Measurements from ENCODE around the gene ACAP3.
A peak's percentile ranks its signal among the peaks of the same experiment; 100 is the strongest.
"Not testable (repeated sequence)": the region's sequence is repeated elsewhere in the genome, so short reads cannot be mapped to it uniquely, and the experiment has no call there.

ACAP3 gene

DNA sequence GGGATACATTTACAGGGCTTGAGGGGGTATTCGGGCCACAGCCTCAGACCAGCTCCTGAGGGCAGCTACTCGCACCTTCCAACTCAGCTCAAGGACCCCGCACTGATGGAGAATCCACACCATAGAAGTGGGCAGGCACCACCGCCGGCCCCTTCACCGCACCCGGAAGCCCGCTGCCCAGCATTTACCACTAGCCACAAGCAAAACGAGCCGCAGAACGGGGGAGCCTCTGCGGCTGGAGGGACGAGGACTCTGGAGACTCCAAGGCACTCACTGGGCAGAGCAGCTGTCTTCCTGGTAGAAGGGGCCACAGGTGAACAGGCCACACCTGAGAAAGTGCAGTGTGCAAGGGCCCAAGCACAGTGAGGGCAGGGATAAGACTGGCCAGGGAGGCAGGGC lies 39.4 kb downstream of the ACAP3 start:
- no peak for DNase-seq (ENCODE audit: low read depth in 2 of 2, low spot score in 1 of 2)

DNA sequence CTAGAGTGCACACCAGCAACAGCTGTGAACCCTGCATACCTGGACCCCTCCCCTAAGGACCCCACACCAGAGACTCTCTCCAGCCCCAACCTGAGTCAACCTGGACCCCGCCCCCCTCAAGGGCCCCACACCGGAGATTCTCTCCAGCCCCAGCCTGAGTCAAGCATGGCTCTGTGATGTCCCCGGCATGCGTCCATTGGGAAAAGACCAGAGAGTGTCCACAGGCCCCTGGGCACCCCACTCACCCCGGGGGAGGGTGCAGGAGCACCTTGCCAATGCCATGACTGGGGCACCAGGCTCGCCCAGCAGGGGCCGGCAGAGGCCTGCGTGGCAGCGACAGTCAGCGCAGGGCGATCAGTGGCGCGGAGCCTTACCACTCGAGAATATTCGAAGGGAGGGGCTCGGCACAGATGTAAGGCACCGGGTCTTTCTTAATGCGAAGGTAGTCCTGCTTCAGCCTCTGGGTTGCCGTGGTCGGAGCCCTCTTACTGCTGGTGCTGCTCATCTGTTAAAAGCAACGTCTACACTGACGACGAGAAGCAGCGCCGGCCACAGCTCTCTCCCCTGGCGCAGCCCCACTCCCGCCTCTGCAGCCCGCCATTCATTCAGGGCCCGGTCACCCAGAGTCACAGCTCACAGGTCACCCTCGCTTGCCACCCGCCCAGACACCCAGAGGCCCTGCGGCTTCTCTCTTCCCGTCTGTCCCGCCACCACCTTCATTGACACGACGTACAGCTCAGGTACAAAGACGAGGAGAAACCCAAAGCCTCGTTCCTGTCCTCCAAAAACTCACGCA lies 40.0 kb downstream of the ACAP3 start:
- no peak for DNase-seq (ENCODE audit: low read depth in 2 of 2, low spot score in 1 of 2)

DNA sequence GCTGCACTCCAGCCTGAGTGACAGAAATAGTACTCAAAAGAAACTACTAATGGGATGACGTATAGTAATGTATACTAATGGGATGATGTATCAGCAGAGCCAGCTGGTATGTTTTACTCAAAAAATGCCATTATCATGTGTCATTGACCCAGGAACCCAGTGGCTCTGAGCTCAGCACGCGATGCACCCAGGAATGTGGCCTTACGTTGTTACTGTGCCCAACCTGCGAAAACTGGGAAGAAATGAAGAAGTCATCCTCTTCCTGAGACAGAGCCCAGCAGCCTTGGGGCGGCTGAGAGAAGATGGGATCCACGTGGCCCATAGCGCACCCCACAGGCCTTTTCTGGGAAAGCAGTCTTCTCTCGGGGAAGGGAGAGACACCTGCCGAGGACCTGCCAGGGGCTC lies 42.9 kb downstream of the ACAP3 start:
- no peak for DNase-seq (ENCODE audit: low read depth in 2 of 2, low spot score in 1 of 2)

GRCh38 chr1:1264026-1264425 lies 43.7 kb downstream of the ACAP3 start:
- no peak for DNase-seq (ENCODE audit: low read depth in 2 of 2, low spot score in 1 of 2)

DNA sequence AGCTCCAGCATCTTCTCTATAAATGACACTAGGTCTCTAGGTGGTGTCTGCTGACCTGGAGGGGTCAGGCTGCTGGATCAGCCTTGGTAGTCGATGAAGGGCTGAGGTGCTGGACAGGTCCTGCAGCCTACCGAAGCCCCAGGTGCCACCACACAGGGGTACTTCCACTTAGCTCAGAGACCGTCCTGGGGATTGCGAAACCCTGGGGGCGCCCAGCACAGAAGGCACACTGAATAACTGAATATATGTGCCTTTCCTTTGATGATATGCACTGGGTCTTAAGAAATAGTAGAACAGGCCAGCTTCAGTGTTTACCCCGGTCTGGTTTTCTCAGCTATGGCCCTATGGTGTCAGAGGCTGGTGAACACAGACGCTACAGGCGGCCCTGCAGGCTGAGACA lies 45.0 kb downstream of the ACAP3 start:
- no peak for DNase-seq (ENCODE audit: low read depth in 2 of 2, low spot score in 1 of 2)

- no peak for DNase-seq (ENCODE audit: low read depth in 2 of 2, low spot score in 1 of 2)
Observed at GRCh38 chr1:1262071-1262470, 45.7 kb downstream of the ACAP3 start.

GRCh38 chr1:1260843-1261560 lies 46.7 kb downstream of the ACAP3 start:
- no peak for DNase-seq (ENCODE audit: low read depth in 2 of 2, low spot score in 1 of 2)

DNA sequence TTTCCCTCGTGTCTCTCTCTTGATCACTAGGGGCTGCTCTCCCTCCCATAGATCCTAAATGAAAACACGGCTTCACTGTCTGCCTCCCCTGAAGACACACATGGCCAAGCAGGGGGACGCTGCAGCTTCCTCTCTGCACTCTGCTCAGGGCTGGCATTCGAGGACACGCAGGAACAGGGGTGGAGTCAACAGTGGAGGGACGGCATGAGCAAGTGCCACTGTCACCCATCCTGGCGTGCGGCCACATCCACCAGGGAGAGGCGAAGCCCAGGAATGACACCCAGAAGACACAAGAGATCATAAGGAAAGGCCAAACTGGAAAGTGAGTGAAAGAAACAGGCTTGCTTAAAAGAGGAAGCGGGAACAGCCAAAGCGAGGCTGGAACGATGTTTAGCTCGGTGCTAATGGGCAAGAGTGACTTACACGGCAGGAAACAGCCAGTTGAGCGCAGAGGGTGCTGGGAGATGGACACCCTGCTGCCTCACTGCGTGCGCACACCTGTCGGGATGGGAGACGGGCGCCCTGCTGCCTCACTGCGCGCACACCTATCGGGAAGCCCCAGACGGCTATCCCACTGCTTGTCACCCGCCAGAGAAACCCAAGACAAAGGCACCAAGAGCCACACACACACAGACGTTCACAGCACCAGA lies 47.7 kb downstream of the ACAP3 start:
- DNase-seq (ENCODE audit: low read depth in 2 of 2, low spot score in 1 of 2): no peak

GRCh38 chr1:1259540-1259939 lies 48.2 kb downstream of the ACAP3 start:
- no peak for DNase-seq (ENCODE audit: low read depth in 2 of 2, low spot score in 1 of 2)

- DNase-seq (ENCODE audit: low read depth in 2 of 2, low spot score in 1 of 2): no peak
Observed at GRCh38 chr1:1259119-1259488, 48.6 kb downstream of the ACAP3 start.

DNA sequence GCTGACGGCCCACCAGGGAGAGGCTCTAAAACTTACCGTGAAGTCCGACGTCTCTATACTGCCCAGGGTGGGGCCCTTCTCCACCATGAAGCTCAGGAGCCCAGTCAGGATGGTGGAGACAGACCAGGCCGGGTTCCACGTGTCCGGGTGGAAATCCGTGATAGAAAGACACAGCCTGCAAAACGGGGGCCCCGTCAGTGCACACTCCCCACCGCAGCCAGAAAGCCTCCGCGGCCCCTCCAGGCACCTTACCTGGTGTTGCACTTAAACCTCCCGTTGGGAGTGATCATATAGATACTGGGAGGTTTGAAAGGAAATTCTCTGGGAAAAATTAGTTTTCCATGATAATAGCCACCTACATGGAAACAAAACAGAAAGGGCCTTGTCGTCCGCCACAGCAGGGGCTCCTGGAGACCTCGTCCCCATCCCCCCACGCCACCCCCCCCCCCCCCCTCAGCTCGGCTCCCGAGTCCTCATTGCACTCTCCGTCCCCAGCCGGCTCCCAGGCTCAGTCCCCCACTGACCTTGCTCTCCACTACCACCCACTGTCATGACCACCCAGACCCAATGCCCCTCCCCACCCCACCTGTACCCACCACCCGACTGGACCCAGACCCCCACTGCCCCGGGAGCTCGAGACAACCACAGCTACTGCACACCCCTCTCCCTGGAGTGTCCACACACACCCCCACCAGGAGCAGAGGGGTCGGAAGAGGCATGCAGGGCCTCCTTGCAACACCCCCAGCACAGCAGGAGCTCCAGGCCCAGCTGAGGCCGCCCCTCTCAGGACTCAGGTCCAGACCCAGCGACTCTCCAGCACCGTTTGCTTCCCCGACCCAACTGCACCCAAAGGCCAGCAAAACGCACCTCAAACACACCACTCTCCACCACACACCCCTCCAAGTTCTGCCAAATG lies 50.5 kb downstream of the ACAP3 start:
- no peak for DNase-seq (ENCODE audit: low read depth in 2 of 2, low spot score in 1 of 2)

DNA sequence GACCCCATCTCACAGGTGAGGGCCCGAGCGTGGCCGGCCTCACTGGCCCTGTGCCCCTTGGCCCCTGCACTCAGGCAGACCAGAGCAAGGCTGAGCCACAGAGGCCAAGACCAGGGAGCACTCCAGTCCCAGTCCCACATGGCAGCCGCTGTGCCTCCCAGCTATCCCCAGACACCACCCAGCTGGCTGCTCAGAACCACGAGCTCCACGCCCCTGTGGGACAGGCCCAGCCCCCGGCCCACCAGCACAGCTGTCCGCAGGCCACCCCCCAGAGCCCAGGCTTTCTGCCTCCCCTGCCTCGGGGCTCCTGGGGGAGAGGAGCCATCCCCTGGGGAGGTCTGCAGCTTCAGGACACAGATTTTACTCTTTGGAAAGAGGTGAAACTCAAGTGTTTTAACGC lies 52.1 kb downstream of the ACAP3 start:
- DNase-seq (ENCODE audit: low read depth in 2 of 2, low spot score in 1 of 2): no peak

DNA sequence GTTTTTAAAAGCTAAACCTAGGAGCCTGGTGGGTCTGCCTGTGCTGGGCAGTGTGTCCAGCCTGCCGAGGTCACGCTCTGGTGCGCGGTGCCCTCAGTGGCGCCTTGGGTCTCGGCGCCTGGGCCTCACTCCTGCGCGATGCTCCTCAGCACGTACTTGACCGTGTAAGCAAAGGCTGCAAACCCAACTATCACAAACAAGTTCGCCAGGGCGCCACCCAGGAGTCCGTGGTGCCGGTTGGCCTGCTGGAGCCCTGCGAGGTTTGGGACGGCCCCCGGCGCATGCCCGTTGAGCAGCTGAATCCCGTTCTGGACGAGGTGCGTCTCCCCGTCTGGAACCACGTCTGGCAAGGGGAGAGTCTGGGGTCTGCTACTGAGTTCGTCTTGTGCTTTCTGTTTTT lies 52.7 kb downstream of the ACAP3 start:
- no peak for DNase-seq (ENCODE audit: low read depth in 2 of 2, low spot score in 1 of 2)

GRCh38 chr1:1254667-1254998 lies 53.1 kb downstream of the ACAP3 start:
- no peak for DNase-seq (ENCODE audit: low read depth in 2 of 2, low spot score in 1 of 2)

DNA sequence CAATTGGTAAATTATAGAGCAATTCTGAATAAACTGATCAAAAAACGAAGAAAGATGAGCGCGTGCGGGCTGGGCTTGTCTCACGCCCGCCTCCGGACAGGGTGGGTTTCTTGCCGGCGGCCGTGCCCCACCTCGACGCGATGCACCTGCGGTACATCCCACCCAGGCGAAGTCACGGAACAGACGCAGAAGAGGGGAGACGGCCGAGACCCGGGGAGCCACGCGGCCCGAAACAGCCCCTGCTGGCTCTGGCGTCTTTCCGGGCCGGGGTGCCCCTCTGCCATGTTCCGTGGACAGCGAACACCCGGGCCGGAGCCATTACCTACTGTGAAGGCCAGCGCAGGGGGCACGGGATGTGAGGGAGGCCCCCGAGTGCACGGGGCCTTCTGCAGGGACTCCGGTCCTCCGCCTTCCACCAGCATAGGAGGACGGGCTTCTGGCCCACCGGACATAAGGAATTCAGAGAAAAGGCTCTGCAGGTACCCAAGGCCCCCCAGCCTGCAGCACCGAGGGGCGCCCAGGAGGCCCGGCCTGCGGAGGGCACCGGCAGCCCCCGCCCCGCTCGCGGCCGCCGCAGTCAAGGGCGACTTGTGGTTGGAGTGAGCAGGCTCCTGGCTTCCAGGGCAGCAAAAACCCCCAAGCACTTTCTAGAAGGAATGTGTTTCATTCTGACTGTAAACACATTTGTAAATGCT lies 53.6 kb downstream of the ACAP3 start:
- DNase-seq (ENCODE audit: low read depth in 2 of 2, low spot score in 1 of 2): no peak

DNA sequence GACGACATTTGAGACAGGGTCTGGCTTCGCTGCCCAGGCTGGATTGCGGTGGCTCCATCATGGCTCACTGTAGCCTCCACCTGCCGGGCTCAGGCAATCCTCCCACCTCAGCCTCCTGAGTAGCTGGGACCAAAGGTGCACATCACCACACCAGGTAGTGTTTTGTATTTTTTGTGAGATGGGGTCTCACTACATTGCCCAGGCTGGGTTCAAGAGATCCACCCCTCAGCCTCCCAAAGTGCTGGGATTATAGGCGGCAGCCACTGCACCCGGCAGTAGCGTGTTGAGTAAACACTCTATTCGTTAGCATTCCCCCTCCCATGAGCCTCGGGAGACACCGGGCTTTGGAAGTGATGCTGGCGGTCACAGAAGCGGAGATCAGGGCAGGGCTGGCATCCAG lies 54.4 kb downstream of the ACAP3 start:
- no peak for DNase-seq (ENCODE audit: low read depth in 2 of 2, low spot score in 1 of 2)

DNA sequence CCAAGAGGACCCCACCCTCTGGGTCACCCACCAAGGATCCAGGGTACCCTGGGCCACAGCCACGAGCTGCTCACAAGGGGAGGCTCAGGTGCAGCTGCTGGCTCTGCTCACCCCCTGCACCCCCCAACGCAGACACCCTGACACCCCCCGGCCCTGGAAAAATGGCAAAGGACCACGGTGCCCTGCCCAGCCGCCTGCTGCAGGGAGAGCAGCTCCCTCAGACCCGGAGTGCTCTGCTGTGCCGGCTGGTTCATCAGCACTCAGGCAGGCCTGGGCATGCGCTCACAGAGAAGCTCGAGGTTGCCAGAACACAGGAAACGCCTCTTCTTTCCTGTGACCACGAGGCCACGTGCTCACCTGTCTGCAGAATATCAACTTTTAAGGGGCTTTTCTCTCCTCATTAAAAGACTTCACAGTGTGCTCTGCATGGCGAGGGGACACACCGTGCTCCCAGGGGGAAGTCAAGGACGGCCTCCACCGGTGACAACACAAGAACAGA lies 56.9 kb downstream of the ACAP3 start:
- DNase-seq (ENCODE audit: low read depth in 2 of 2, low spot score in 1 of 2): peak in 1 of 2 donors; percentile 27

DNA sequence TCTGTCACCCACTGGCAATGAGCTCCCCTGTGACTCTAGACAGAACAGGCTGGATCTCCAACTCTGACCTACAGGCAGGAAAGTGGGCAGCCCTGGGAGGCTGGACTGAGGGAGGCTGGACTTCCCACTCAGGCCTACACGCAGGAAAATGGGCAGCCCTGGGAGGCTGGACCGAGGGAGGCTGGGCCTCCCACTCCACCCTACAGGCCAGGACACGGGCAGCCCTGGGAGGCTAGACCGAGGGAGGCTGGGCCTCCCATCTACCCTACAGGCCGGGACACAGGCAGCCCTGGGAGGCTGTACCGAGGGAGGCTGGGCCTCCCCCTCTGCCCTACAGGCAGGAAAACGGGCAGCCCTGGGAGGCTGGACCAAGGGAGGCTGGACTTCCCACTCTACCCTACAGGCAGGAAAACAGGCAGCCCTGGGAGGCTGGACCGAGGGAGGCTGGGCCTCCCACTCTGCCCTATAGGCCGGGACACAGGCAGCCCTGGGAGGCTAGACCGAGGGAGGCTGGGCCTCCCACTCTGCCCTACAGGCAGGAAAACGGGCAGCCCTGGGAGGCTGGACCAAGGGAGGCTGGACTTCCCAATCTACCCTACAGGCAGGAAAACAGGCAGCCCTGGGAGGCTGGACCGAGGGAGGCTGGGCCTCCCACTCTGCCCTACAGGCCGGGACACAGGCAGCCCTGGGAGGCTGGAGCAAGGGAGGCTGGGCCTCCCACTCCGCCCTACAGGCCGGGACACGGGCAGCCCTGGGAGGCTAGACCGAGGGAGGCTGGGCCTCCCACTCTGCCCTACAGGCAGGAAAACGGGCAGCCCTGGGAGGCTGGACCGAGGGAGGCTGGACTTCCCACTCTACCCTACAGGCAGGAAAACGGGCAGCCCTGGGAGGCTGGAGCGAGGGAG lies 59.5 kb downstream of the ACAP3 start:
- DNase-seq (ENCODE audit: low read depth in 2 of 2, low spot score in 1 of 2): not testable (repeated sequence)

- DNase-seq (ENCODE audit: low read depth in 2 of 2, low spot score in 1 of 2): no peak
Observed at GRCh38 chr1:1247341-1247913, 60.3 kb downstream of the ACAP3 start.

Data from stimulated activated CD8-positive, alpha-beta memory T cell treated with anti-CD3 and anti-CD28 coated beads, Interleukin-4, amount 100 ng/mL, for 1 hour (primary cell).